Measurements from ENCODE around the gene WDR38. TPM values are rescaled to one million over a fixed set of nuclear protein-coding genes. Genes with fewer than 3 reads are reported as not detected.
"Not testable (repeated sequence)": the region's sequence is repeated elsewhere in the genome, so short reads cannot be mapped to it uniquely, and the experiment has no call there.

The WDR38 gene
- total and polyA plus RNA-seq, 7 donors: not detected

DNA sequence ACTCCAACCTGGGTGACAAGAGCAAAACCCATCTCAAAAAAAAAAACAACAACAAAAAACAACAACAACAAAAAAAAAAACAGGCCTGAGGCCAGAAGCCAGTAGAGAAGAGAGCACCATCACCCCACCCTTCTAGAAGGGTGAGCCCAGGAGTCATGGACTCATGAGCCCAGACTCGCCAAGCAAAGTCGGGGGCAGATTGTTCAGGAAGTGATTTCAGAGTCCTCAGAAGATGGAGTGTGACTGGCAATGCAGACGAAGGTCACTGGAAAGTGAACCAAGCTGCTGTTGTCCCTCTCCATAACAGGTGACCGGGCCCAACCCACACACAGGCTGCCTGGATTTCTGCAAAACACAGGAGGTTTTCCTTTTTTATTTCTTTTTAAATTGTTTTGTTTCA is 9.0 kb upstream of the WDR38 start:
- H3K27me3 ChIP-seq: no peaks in the 10 kb centered on the region
- no peak for DNase-seq
- WGBS, 2 donors: 66 to 67% methylated on average over 4 of the region's 4 CpGs
- no peak overlapping the region for H3K27ac ChIP-seq
- peaks cover 0 to 2% (median 0%) of the 10 kb centered on the region in 4 donors for H3K4me1 ChIP-seq
- H3K36me3 ChIP-seq: no peaks in the 10 kb centered on the region
- TF ChIP-seq POLR2A (IDR thresholded peaks at IDR 0.05): no peak
- TF ChIP-seq, protein P1, sequence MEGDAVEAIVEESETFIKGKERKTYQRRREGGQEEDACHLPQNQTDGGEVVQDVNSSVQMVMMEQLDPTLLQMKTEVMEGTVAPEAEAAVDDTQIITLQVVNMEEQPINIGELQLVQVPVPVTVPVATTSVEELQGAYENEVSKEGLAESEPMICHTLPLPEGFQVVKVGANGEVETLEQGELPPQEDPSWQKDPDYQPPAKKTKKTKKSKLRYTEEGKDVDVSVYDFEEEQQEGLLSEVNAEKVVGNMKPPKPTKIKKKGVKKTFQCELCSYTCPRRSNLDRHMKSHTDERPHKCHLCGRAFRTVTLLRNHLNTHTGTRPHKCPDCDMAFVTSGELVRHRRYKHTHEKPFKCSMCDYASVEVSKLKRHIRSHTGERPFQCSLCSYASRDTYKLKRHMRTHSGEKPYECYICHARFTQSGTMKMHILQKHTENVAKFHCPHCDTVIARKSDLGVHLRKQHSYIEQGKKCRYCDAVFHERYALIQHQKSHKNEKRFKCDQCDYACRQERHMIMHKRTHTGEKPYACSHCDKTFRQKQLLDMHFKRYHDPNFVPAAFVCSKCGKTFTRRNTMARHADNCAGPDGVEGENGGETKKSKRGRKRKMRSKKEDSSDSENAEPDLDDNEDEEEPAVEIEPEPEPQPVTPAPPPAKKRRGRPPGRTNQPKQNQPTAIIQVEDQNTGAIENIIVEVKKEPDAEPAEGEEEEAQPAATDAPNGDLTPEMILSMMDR (IDR thresholded peaks at IDR 0.05): no peak
- TF ChIP-seq POLR2AphosphoS5 (IDR thresholded peaks at IDR 0.05): no peak
- no peak for TF ChIP-seq EP300 (IDR thresholded peaks at IDR 0.05)
- intact Hi-C loops (cut with DNase I): no loop called here
- H3K9me3 ChIP-seq: no peaks in the 10 kb centered on the region
- H3K4me3 ChIP-seq: no peak overlapping the region

DNA sequence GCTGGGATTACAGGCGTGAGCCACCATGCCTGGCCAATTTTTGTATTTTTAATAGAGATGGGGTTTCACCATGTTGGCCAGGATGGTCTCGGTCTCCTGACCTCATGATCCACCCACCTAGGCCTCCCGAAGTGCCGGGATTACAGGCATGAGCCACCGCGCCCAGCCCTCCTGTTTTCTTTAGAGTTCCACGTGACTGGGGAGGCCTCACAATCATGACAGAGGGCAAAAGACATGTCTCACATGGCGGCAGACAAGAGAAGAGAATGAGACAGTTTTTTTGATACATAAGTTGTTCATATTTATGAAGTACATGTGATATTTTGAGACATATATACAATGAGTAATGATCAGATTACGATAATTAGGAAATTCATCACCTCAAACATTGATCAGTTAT is 6.8 kb upstream of the WDR38 start:
- H3K9me3 ChIP-seq; DNase-seq; intact Hi-C loops (cut with DNase I); H3K27me3 ChIP-seq; H3K4me3 ChIP-seq; H3K36me3 ChIP-seq; H3K4me1 ChIP-seq; H3K27ac ChIP-seq: not testable (repeated sequence)
- 78 to 92% methylated on average over 9 of the region's 9 CpGs for WGBS, 2 donors

GRCh38 chr9:124846969-124847368 is 6.3 kb upstream of the WDR38 start:
- H3K36me3 ChIP-seq: no peaks in the 10 kb centered on the region
- 66 to 83% methylated on average over 6 of the region's 6 CpGs for WGBS, 2 donors
- DNase-seq: no peak
- H3K4me1 ChIP-seq: peaks cover 0 to 9% (median 5%) of the 10 kb centered on the region in 4 donors
- H3K4me3 ChIP-seq: no peak overlapping the region
- no peaks in the 10 kb centered on the region for H3K9me3 ChIP-seq
- H3K27me3 ChIP-seq: no peaks in the 10 kb centered on the region
- TF ChIP-seq, protein P1 (IDR thresholded peaks at IDR 0.05): no peak
- TF ChIP-seq POLR2AphosphoS5 (IDR thresholded peaks at IDR 0.05) (no peak), EP300 (IDR thresholded peaks at IDR 0.05) (no peak)
- H3K27ac ChIP-seq: no peak overlapping the region
- intact Hi-C loops (cut with DNase I): no loop called here

DNA sequence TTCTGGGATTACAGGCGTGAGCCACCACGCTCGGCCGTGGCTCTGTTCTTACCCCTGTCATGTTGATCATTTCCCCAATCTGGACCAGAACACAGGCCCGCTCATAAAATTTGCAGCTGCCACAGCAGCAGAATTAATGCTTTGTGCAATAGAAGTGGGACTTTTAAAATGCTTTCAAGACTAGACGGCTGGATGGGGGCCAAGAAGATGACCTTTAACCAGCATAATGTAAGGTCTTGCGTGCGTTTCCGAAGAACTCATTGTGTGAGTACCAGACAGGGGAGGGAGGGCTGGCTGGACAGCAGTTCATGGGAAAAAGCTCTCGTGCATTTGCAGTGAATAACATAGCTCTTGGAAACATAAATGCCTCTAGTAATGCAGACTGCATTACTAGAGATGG is 3.5 kb upstream of the WDR38 start:
- Histone ChIP-seq H3K27ac (peak overlapping the region in 2 of 4 donors; percentile 17 to 18), H3K27me3 (no peaks in the 10 kb centered on the region), H3K9me3 (no peaks in the 10 kb centered on the region), H3K4me3 (no peak overlapping the region), H3K4me1 (peaks cover 0 to 27% (median 20%) of the 10 kb centered on the region in 4 donors), H3K36me3 (no peaks in the 10 kb centered on the region)
- peak; percentile 70 for DNase-seq
- no peak for TF ChIP-seq POLR2A (IDR thresholded peaks at IDR 0.05)
- peak in 1 of 4 donors; percentile 22 for TF ChIP-seq POLR2AphosphoS5 (IDR thresholded peaks at IDR 0.05)
- intact Hi-C loops (cut with DNase I): loop anchor here (10.0 kb wide), 1 partner anchor 235 kb away; no protein-coding TSS in a partner anchor
- 15 to 53% methylated on average over 10 of the region's 10 CpGs for WGBS, 2 donors

GRCh38 chr9:124852121-124852828 is 985 bp upstream of the WDR38 start:
- Histone ChIP-seq H3K27ac (peak overlapping the region in 2 of 4 donors; percentile 57 to 69), H3K9me3 (no peaks in the 10 kb centered on the region), H3K36me3 (peaks cover 0 to 11% (median 3%) of the 10 kb centered on the region in 4 donors), H3K4me1 (peaks cover 0 to 27% (median 20%) of the 10 kb centered on the region in 4 donors), H3K4me3 (peak overlapping the region in 2 of 4 donors; percentile 8 to 55), H3K27me3 (no peaks in the 10 kb centered on the region)
- no peak for TF ChIP-seq EP300 (IDR thresholded peaks at IDR 0.05)
- TF ChIP-seq POLR2AphosphoS5 (IDR thresholded peaks at IDR 0.05): peak in 1 of 4 donors; percentile 4
- TF ChIP-seq POLR2A (IDR thresholded peaks at IDR 0.05): no peak
- intact Hi-C loops (cut with DNase I): loop anchor here (10.0 kb wide), 1 partner anchor 237 kb away; no protein-coding TSS in a partner anchor
- 73 to 76% methylated on average over 13 of the region's 13 CpGs for WGBS, 2 donors
- DNase-seq: no peak

DNA sequence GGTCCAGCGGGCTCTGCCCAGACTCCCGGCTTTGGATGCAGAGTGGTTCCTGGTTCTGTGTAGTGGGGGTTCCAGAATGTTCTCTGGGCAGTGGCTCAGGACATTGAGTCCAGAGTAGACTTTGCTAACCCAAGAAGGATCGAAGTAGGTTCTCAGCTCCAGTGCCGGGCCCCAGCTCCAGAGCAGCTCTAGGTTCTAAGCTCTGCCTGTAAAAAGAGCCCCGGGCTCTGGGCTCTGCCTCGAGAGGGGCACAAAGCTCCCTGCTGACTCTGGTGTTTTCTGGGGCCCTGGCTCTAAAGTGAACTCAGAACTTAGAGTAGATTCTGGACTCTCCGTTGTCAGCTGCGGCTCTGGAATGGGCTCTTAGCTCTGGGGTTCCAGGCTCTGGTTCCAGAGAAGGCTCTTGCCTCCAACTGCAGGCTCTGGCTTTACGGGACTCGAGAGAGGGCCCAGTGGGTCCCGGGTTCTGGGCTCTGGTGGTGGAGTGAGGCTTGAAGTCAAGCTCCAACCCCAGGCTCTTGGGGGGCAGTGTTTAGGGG is 414 bp downstream of the WDR38 start:
- WGBS, 2 donors: 52 to 71% methylated on average over 11 of the region's 11 CpGs
- peak overlapping the region; percentile 55 to 69 (median 58) for H3K27ac ChIP-seq
- intact Hi-C loops (cut with DNase I): loop anchor here (1.0 to 10.0 kb wide), 2 partner anchors 79 to 239 kb away; no protein-coding TSS in a partner anchor

More for the DNA sequence above, 414 bp downstream of the WDR38 start:
- TF ChIP-seq EP300 (IDR thresholded peaks at IDR 0.05): no peak
- TF ChIP-seq, protein P1 (IDR thresholded peaks at IDR 0.05): no peak
- no peak for TF ChIP-seq POLR2AphosphoS5 (IDR thresholded peaks at IDR 0.05)
- no peak for TF ChIP-seq POLR2A (IDR thresholded peaks at IDR 0.05)
- Histone ChIP-seq H3K4me3 (peak overlapping the region; percentile 28 to 55 (median 42)), H3K4me1 (peaks cover 0 to 29% (median 20%) of the 10 kb centered on the region in 4 donors), H3K27me3 (no peaks in the 10 kb centered on the region), H3K9me3 (no peaks in the 10 kb centered on the region), H3K36me3 (peaks cover 3 to 25% (median 16%) of the 10 kb centered on the region in 4 donors)
- no peak for DNase-seq

Data from sigmoid colon (tissue), 7 donors.